AG04450 (cell line): ENCODE results near the gene EPB41. TPM values are rescaled to one million over a fixed set of nuclear protein-coding genes. Genes with fewer than 3 reads are reported as not detected.
A peak's percentile ranks its signal among the peaks of the same experiment; 100 is the strongest.

Experiments used
- CTCF ChIA-PET: fragments of 300-600, 350-600 bp; formaldehyde crosslinking; extraction: SDS; loops from one replicate; lab custom pipeline; 2022; ENCODE audit warnings: antibody characterized with exemption, inconsistent platforms; lab: Charles Lee
- POLR2A ChIA-PET: fragments of 350-600 bp; formaldehyde crosslinking; extraction: SDS; loops from one replicate; lab custom pipeline; 2021; ENCODE audit warnings: antibody characterized with exemption, inconsistent platforms; lab: Yijun Ruan, JAX
- DNase-seq: peaks from one replicate; pipeline ENCODE4 v3.0.0-alpha.2; 2011; ENCODE audit warnings: low read depth, low spot score
- H3K27ac ChIP-seq: one replicate; pipeline ENCODE4 v1.5.1; 2012; ENCODE audit warnings: low read depth, low read length, control low read depth
- H3K27me3 ChIP-seq: one replicate; pipeline ENCODE4 v1.6.0; 2012; ENCODE audit warnings: low read length; ENCODE audit not compliant: control insufficient read depth, insufficient read depth
- H3K4me3 ChIP-seq: 2 replicates; pipeline ENCODE4 v1.5.1; 2011; ENCODE audit warnings: mild to moderate bottlenecking, low read depth, low read length, control low read depth
- H3K9me3 ChIP-seq: 2 replicates; pipeline ENCODE4 v1.5.1; 2012; ENCODE audit warnings: low read length; ENCODE audit not compliant: control insufficient read depth, insufficient read depth
- CTCF ChIP-seq: IDR thresholded peaks from 2 replicates; pipeline ENCODE4 v1.5.1; 2011; ENCODE audit warnings: low read depth, low read length, control low read depth, inconsistent platforms
- polyA plus RNA-seq: library from polyadenylated mRNA; depleted of rRNA; stranded (reverse); fragments of >200 nt; gene quantifications from 2 replicates; pipeline ENCODE4 v1.2.3, GENCODE V29; 2011

The EPB41 gene
- polyA plus RNA-seq, 1 experiment = 7.8 TPM

DNA sequence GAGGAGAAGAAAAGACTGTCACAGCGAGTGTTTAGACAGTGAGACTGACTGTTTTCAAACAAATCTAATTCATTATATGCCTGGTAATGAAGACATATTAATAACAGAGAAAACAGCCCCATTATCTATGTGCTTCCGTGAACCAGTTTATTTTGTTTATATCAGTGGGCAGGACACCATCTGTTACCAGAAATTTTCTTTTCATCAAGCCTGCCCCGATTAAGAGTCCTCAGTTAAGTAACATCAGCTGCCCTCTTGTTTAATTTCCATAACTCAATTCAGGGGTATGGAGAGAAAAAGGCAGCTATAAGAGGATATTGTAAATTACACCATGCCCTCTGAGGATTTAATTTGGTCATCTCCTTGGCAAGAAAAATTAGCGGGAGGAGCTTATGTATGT is 115.3 kb downstream of the EPB41 start:
- ChIA-PET CTCF (interaction anchor here (1.9 to 18.9 kb wide), 3 partner anchors 137 to 173 kb away, joined by 11 to 712 read pairs (median 53); no protein-coding TSS in a partner anchor), POLR2A (no interaction called here)
- Histone ChIP-seq H3K4me3 (no peak overlapping the region), H3K9me3 (no peaks in the 10 kb centered on the region), H3K27me3 (no peaks in the 10 kb centered on the region), H3K27ac (no peak overlapping the region)
- no peak for DNase-seq
- no peak for TF ChIP-seq CTCF

- ChIA-PET CTCF (interaction anchor here (0.6 to 18.9 kb wide), 23 partner anchors 9 to 296 kb away, joined by 3 to 712 read pairs (median 7); partner anchors contain the start of gene YTHDF2), POLR2A (interaction anchor here (1.1 kb wide), 1 partner anchor 151 kb away, joined by 3 read pairs; no protein-coding TSS in a partner anchor)
These were observed 118.5 kb downstream of the EPB41 start for GRCh38 chr1:29032841-29033240.

DNA sequence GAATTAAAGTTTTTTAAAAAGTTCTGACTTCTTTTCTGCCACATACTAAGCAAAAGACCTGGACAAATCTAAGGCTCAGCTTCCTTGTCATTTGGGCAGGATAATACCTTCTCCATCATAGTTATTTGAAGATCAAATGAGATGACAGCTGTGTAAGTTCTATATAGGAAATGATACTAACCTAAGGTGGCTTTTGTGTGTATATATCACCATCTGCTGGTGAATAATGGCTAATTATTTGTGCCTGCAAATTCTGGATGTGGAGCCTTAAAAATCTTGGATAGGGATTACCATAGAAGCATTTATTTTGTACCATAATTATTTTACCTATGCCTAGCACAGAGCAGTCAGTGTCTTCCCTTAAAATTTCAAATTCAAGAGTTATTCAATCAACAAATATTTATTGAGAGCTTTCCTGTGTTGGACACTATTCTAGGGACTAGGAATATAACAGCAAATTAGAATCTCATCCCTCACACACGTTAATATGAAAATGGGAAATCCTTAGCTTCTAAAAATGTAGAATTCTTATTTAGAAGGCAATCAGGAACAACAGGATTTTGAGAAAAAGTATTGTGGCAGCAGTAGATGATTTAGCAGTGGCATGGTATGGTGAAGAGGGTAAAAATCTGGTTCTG is 119.6 kb downstream of the EPB41 start:
- Histone ChIP-seq H3K9me3 (no peaks in the 10 kb centered on the region), H3K4me3 (no peak overlapping the region), H3K27me3 (no peaks in the 10 kb centered on the region), H3K27ac (no peak overlapping the region)
- ChIA-PET CTCF (interaction anchor here (0.5 to 18.9 kb wide), 41 partner anchors 9 to 518 kb away, joined by 3 to 712 read pairs (median 4); partner anchors contain the start of gene YTHDF2), POLR2A (interaction anchor here (0.8 kb wide), 1 partner anchor 156 kb away, joined by 3 read pairs; no protein-coding TSS in a partner anchor)
- DNase-seq = peak; percentile 8
- TF ChIP-seq CTCF = peak; percentile 67

More at GRCh38 chr1:29032841-29033240, 118.5 kb downstream of the EPB41 start:
- DNase-seq = no peak
- Histone ChIP-seq H3K27ac (no peak overlapping the region), H3K4me3 (no peak overlapping the region), H3K27me3 (no peaks in the 10 kb centered on the region), H3K9me3 (no peaks in the 10 kb centered on the region)
- no peak for TF ChIP-seq CTCF

DNA sequence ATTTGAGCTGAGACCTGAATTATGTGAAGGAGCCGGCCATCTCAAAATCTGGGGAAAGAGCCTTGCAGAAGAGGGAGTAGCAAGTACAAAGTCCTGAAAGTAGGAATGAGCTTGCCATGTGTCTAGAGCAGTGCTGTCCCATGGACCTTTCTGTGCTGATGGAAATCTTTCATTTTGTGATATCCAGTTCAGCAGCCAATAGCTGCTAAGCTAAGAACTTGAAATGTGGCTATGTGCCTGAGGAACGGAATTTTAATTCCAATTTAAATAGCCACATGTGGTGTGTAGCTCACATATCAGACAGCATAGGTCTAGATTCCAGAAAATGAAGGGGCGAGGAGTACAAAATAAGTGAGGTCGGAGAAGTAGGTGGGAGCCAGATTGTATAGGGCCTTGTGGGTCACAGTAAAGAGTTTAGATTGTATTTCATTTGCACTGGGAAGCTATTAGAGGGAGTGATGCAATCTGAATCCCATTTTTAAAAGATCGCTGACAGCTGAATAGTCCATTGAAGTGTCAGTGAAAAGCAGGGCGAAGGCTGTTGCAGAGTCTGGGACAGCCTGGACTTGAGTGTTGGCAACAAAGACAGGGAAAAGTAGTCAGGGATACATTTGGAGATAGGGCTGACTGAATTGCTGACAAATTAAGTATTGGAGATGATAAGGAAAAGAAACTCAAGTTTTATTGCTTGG is 129.1 kb downstream of the EPB41 start:
- Histone ChIP-seq H3K27me3 (no peaks in the 10 kb centered on the region), H3K9me3 (no peaks in the 10 kb centered on the region), H3K27ac (no peak overlapping the region), H3K4me3 (no peak overlapping the region)
- TF ChIP-seq CTCF = no peak
- POLR2A ChIA-PET = no interaction called here
- no peak for DNase-seq
- CTCF ChIA-PET = interaction anchor here (0.6 to 18.9 kb wide), 6 partner anchors 10 to 163 kb away, joined by 3 to 712 read pairs (median 5); no protein-coding TSS in a partner anchor
